Measurements from ENCODE around the gene SMIM17.
"Not testable (repeated sequence)": the region's sequence is repeated elsewhere in the genome, so short reads cannot be mapped to it uniquely, and the experiment has no call there.

SMIM17 gene

DNA sequence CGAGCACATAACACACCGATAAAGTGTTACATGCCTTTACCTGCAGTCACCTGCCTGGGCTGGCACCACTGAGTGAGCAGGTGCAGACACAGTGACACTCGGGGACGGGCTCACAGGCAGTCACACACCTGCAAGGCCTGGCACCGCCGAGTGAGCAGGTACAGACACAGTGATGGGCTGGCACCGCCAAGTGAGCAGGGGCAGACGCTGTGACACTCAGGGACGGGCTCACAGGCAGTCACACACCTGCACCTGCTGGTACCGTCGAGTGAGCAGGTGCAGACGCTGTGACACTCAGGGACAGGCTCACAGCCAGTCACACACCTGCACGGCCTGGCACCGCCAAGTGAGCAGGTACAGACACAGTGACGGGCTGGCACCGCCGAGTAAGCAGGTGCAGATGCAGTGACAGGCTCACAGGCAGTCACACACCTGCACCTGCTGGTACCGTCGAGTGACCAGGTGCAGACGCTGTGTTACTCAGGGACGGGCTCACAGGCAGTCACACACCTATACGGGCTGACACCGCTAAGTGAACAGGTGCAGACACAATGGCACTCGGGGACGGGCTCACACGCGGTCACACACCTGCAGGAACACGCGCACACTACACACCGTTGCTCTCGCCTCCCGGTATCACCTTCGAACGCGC lies 28.1 kb downstream of the SMIM17 start:
- ATAC-seq: no peak
- TF ChIP-seq TCF4 (CRISPR knock-in tag; IDR thresholded peaks at IDR 0.05; ENCODE audit: borderline replicate concordance) (no peak), ZFP3 (CRISPR knock-in tag; IDR thresholded peaks at IDR 0.05) (no peak), ARNTL (CRISPR knock-in tag; IDR thresholded peaks at IDR 0.05; ENCODE audit: borderline replicate concordance, low read depth) (no peak), ZNF8 (CRISPR knock-in tag; IDR thresholded peaks at IDR 0.05) (no peak), BACH2 (CRISPR knock-in tag; IDR thresholded peaks at IDR 0.05; ENCODE audit: borderline replicate concordance) (no peak), GLIS3 (CRISPR knock-in tag; IDR thresholded peaks at IDR 0.05) (no peak), TOX (CRISPR knock-in tag; IDR thresholded peaks at IDR 0.05; ENCODE audit: borderline replicate concordance) (no peak), ZNF565 (CRISPR knock-in tag; conservative IDR thresholded peaks at IDR 0.05; ENCODE audit: low read depth) (no peak), ISL1 (CRISPR knock-in tag; IDR thresholded peaks at IDR 0.05) (no peak), OSR1 (CRISPR knock-in tag; IDR thresholded peaks at IDR 0.05) (no peak), RARB (CRISPR knock-in tag; IDR thresholded peaks at IDR 0.05) (no peak), CSDC2 (CRISPR knock-in tag; IDR thresholded peaks at IDR 0.05) (no peak)
- TF ChIP-seq, protein P1, sequence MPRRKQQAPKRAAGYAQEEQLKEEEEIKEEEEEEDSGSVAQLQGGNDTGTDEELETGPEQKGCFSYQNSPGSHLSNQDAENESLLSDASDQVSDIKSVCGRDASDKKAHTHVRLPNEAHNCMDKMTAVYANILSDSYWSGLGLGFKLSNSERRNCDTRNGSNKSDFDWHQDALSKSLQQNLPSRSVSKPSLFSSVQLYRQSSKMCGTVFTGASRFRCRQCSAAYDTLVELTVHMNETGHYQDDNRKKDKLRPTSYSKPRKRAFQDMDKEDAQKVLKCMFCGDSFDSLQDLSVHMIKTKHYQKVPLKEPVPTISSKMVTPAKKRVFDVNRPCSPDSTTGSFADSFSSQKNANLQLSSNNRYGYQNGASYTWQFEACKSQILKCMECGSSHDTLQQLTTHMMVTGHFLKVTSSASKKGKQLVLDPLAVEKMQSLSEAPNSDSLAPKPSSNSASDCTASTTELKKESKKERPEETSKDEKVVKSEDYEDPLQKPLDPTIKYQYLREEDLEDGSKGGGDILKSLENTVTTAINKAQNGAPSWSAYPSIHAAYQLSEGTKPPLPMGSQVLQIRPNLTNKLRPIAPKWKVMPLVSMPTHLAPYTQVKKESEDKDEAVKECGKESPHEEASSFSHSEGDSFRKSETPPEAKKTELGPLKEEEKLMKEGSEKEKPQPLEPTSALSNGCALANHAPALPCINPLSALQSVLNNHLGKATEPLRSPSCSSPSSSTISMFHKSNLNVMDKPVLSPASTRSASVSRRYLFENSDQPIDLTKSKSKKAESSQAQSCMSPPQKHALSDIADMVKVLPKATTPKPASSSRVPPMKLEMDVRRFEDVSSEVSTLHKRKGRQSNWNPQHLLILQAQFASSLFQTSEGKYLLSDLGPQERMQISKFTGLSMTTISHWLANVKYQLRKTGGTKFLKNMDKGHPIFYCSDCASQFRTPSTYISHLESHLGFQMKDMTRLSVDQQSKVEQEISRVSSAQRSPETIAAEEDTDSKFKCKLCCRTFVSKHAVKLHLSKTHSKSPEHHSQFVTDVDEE (CRISPR knock-in tag; IDR thresholded peaks at IDR 0.05): no peak
- TF ChIP-seq, protein P2, sequence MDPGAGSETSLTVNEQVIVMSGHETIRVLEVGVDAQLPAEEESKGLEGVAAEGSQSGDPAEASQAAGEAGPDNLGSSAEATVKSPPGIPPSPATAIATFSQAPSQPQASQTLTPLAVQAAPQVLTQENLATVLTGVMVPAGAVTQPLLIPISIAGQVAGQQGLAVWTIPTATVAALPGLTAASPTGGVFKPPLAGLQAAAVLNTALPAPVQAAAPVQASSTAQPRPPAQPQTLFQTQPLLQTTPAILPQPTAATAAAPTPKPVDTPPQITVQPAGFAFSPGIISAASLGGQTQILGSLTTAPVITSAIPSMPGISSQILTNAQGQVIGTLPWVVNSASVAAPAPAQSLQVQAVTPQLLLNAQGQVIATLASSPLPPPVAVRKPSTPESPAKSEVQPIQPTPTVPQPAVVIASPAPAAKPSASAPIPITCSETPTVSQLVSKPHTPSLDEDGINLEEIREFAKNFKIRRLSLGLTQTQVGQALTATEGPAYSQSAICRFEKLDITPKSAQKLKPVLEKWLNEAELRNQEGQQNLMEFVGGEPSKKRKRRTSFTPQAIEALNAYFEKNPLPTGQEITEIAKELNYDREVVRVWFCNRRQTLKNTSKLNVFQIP (CRISPR knock-in tag; IDR thresholded peaks at IDR 0.05; ENCODE audit: borderline replicate concordance, low read depth): no peak
- TF ChIP-seq, protein P3, sequence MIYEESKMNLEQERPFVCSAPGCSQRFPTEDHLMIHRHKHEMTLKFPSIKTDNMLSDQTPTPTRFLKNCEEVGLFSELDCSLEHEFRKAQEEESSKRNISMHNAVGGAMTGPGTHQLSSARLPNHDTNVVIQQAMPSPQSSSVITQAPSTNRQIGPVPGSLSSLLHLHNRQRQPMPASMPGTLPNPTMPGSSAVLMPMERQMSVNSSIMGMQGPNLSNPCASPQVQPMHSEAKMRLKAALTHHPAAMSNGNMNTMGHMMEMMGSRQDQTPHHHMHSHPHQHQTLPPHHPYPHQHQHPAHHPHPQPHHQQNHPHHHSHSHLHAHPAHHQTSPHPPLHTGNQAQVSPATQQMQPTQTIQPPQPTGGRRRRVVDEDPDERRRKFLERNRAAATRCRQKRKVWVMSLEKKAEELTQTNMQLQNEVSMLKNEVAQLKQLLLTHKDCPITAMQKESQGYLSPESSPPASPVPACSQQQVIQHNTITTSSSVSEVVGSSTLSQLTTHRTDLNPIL (CRISPR knock-in tag; IDR thresholded peaks at IDR 0.05; ENCODE audit: low read depth): no peak
- TF ChIP-seq, protein P4, sequence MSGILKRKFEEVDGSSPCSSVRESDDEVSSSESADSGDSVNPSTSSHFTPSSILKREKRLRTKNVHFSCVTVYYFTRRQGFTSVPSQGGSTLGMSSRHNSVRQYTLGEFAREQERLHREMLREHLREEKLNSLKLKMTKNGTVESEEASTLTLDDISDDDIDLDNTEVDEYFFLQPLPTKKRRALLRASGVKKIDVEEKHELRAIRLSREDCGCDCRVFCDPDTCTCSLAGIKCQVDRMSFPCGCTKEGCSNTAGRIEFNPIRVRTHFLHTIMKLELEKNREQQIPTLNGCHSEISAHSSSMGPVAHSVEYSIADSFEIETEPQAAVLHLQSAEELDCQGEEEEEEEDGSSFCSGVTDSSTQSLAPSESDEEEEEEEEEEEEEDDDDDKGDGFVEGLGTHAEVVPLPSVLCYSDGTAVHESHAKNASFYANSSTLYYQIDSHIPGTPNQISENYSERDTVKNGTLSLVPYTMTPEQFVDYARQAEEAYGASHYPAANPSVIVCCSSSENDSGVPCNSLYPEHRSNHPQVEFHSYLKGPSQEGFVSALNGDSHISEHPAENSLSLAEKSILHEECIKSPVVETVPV (CRISPR knock-in tag; IDR thresholded peaks at IDR 0.05): no peak
- TF ChIP-seq, protein P5, sequence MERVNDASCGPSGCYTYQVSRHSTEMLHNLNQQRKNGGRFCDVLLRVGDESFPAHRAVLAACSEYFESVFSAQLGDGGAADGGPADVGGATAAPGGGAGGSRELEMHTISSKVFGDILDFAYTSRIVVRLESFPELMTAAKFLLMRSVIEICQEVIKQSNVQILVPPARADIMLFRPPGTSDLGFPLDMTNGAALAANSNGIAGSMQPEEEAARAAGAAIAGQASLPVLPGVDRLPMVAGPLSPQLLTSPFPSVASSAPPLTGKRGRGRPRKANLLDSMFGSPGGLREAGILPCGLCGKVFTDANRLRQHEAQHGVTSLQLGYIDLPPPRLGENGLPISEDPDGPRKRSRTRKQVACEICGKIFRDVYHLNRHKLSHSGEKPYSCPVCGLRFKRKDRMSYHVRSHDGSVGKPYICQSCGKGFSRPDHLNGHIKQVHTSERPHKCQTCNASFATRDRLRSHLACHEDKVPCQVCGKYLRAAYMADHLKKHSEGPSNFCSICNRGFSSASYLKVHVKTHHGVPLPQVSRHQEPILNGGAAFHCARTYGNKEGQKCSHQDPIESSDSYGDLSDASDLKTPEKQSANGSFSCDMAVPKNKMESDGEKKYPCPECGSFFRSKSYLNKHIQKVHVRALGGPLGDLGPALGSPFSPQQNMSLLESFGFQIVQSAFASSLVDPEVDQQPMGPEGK (CRISPR knock-in tag; IDR thresholded peaks at IDR 0.05; ENCODE audit: borderline replicate concordance): no peak

DNA sequence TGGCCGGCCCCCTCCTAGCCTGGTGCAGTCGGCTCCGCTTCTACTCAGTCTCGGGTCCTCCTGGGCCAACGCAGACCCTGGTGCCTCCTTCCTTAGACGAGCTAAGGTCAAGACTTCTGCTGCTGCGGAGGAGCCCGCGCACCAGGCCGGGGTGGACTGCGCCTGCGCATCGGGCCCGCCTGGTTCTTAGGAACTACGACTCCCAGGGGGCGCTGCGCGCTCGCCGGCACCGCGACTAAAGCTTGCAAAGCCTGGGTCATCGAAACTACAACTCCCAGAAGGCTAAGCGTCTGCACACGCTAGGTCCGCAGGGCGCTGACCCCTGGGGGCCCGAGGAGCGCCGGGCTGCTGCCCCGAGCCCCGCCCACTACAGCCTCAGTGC lies 28.6 kb downstream of the SMIM17 start, which contains the start of gene ZNF835:
ZNF835 (minus strand) TSS at position 145 of the 382 bp plus-strand sequence. CDS start 6,559 bp downstream, outside the sequence.
- TF ChIP-seq ZFP3 (CRISPR knock-in tag; IDR thresholded peaks at IDR 0.05) (peak; percentile 67; the same call in 1 of the 2 replicates), ZNF565 (CRISPR knock-in tag; conservative IDR thresholded peaks at IDR 0.05; ENCODE audit: low read depth) (no peak)

DNA sequence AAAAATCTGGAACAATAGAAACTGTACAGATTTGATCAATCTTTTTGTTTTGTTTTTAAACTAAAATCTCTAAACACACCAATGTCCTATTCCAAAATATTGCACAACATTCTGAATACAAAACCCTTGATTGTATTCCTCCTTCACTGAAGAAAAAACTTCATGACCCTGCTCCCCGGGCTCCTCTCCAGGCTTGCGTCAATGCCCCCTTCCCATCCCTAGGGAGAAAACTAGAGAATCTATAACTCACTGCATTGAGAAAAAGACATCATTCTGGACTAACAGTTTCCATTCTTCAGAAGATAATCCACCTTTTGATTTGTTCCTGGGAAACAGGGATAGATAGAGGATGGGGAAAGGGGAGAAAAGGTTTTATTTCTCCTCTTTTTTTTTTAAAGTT lies 29.7 kb downstream of the SMIM17 start:
- ATAC-seq: not testable (repeated sequence)

More for the DNA sequence above, 28.6 kb downstream of the SMIM17 start, which contains the start of gene ZNF835:
- ATAC-seq: no peak

DNA sequence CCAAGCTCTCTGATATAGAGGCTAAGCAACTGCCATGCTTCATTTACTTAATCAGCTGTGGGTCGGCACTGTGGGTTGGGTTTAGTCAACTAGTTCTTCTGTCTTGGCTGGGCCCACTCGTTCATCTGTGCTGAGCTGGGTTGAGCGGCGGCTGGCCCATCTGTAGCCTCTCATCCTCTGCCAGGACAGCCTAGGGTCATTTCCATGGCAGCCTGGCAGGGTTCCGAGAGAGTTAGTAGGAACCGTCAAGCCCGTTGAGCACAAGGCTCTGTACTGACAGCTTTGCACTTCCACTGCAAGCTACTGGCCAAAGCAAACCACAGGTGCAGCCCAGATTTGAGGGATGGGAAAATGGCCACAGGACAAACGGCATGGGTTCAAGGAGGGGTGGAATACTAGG lies 35.2 kb downstream of the SMIM17 start:
- ATAC-seq: no peak
- TF ChIP-seq ZFP3 (CRISPR knock-in tag; IDR thresholded peaks at IDR 0.05): no peak
- TF ChIP-seq TOX (CRISPR knock-in tag; IDR thresholded peaks at IDR 0.05; ENCODE audit: borderline replicate concordance): no peak
- TF ChIP-seq, protein P4 (CRISPR knock-in tag; IDR thresholded peaks at IDR 0.05): no peak
- TF ChIP-seq ARNTL (CRISPR knock-in tag; IDR thresholded peaks at IDR 0.05; ENCODE audit: borderline replicate concordance, low read depth): no peak
- no peak for TF ChIP-seq ZNF70 (CRISPR knock-in tag; IDR thresholded peaks at IDR 0.05)
- no peak for TF ChIP-seq PPARA (CRISPR knock-in tag; IDR thresholded peaks at IDR 0.05; ENCODE audit: borderline replicate concordance)

All from SK-N-SH treated with all-trans-retinoic acid at 6 μM for 48 hours (cell line).